Body of pancreas (tissue), 4 donors: ENCODE data around the gene SLC6A8.

Source experiments
- CTCF ChIP-seq, 7 experiments: fragments of 450-650 bp in 4 of 7; fragments of 200-600 bp in 3 of 7; sonication (generic) in 3 of 7; IDR thresholded peaks; one replicate each; pipeline ENCODE4 v1.5.1; 2016 to 2019; ENCODE audit warnings: antibody characterized with exemption in 7 of 7
- POLR2A ChIP-seq, 3 donors: fragments of 450-650 bp; IDR thresholded peaks; one replicate each; pipeline ENCODE4 v1.6.1; 2016; ENCODE audit warnings: antibody characterized with exemption in 3 of 3, mild to moderate bottlenecking in 2 of 3

GRCh38 chrX:153673428-153674218, 14.1 kb upstream of the SLC6A8 start, which contains the start of gene PNCK:
- TF ChIP-seq CTCF (IDR thresholded peaks at IDR 0.05) (no peak), POLR2A (IDR thresholded peaks at IDR 0.05) (no peak)
